ENCODE data around the gene ERMAP. TPM values are rescaled to one million over a fixed set of nuclear protein-coding genes. Genes with fewer than 3 reads are reported as not detected.

Gene ERMAP
- polyA plus RNA-seq, 1 experiment = 18.2 TPM

GRCh38 chr1:42876009-42876408, 59.1 kb downstream of the ERMAP start:
- ChIA-PET POLR2A (no interaction called here), CTCF (interaction anchor here (1.1 kb wide), 1 partner anchor 98 kb away, joined by 3 read pairs; no protein-coding TSS in a partner anchor)
- Histone ChIP-seq H3K27ac (ENCODE audit: low read depth, low read length) (no peak overlapping the region), H3K9me3 (ENCODE audit: control insufficient read depth, insufficient read depth, low read length) (peaks cover 7% of the 10 kb centered on the region; the same call in 1 of the 2 replicates), H3K4me3 (ENCODE audit: low read depth, low read length) (no peak overlapping the region), H3K27me3 (ENCODE audit: control insufficient read depth, insufficient read depth, low read length) (peaks cover 19% of the 10 kb centered on the region)
- no peak for TF ChIP-seq CTCF (IDR thresholded peaks at IDR 0.05; ENCODE audit: low read depth, low read length)
- DNase-seq (ENCODE audit: low read depth, low spot score) = no peak

GRCh38 chr1:42877380-42877779, 60.5 kb downstream of the ERMAP start:
- ChIA-PET CTCF (no interaction called here), POLR2A (no interaction called here)
- H3K27me3 ChIP-seq (ENCODE audit: control insufficient read depth, insufficient read depth, low read length) = peaks cover 20% of the 10 kb centered on the region
- DNase-seq (ENCODE audit: low read depth, low spot score) = no peak
- H3K27ac ChIP-seq (ENCODE audit: low read depth, low read length) = no peak overlapping the region
- TF ChIP-seq CTCF (IDR thresholded peaks at IDR 0.05; ENCODE audit: low read depth, low read length) = no peak
- H3K9me3 ChIP-seq (ENCODE audit: control insufficient read depth, insufficient read depth, low read length) = peaks cover 7% of the 10 kb centered on the region; the same call in 1 of the 2 replicates
- H3K4me3 ChIP-seq (ENCODE audit: low read depth, low read length) = no peak overlapping the region

- no peak overlapping the region for H3K4me3 ChIP-seq (ENCODE audit: low read depth, low read length)
- peaks cover 7% of the 10 kb centered on the region; the same call in 1 of the 2 replicates for H3K9me3 ChIP-seq (ENCODE audit: control insufficient read depth, insufficient read depth, low read length)
- no peak for TF ChIP-seq CTCF (IDR thresholded peaks at IDR 0.05; ENCODE audit: low read depth, low read length)
- DNase-seq (ENCODE audit: low read depth, low spot score) = no peak
- CTCF ChIA-PET = interaction anchor here (0.9 kb wide), 1 partner anchor 33 kb away, joined by 3 read pairs; no protein-coding TSS in a partner anchor
- no peak overlapping the region for H3K27ac ChIP-seq (ENCODE audit: low read depth, low read length)
- POLR2A ChIA-PET = no interaction called here
- H3K27me3 ChIP-seq (ENCODE audit: control insufficient read depth, insufficient read depth, low read length) = peaks cover 18% of the 10 kb centered on the region
Observed at GRCh38 chr1:42880384-42880783, 63.5 kb downstream of the ERMAP start.

GRCh38 chr1:42886046-42886739, 69.3 kb downstream of the ERMAP start:
- no peak overlapping the region for H3K4me3 ChIP-seq (ENCODE audit: low read depth, low read length)
- ChIA-PET POLR2A (no interaction called here), CTCF (no interaction called here)
- H3K27me3 ChIP-seq (ENCODE audit: control insufficient read depth, insufficient read depth, low read length) = peaks cover 8% of the 10 kb centered on the region
- H3K9me3 ChIP-seq (ENCODE audit: control insufficient read depth, insufficient read depth, low read length) = peaks cover 13% of the 10 kb centered on the region; the same call in 1 of the 2 replicates
- DNase-seq (ENCODE audit: low read depth, low spot score) = no peak
- no peak overlapping the region for H3K27ac ChIP-seq (ENCODE audit: low read depth, low read length)
- no peak for TF ChIP-seq CTCF (IDR thresholded peaks at IDR 0.05; ENCODE audit: low read depth, low read length)

GRCh38 chr1:42886800-42887199, 69.9 kb downstream of the ERMAP start:
- no peak for TF ChIP-seq CTCF (IDR thresholded peaks at IDR 0.05; ENCODE audit: low read depth, low read length)
- POLR2A ChIA-PET = no interaction called here
- peaks cover 8% of the 10 kb centered on the region for H3K27me3 ChIP-seq (ENCODE audit: control insufficient read depth, insufficient read depth, low read length)
- no peak overlapping the region for H3K27ac ChIP-seq (ENCODE audit: low read depth, low read length)
- CTCF ChIA-PET = no interaction called here
- peaks cover 13% of the 10 kb centered on the region; the same call in 1 of the 2 replicates for H3K9me3 ChIP-seq (ENCODE audit: control insufficient read depth, insufficient read depth, low read length)
- H3K4me3 ChIP-seq (ENCODE audit: low read depth, low read length) = no peak overlapping the region
- DNase-seq (ENCODE audit: low read depth, low spot score) = no peak
